Ishikawa (cell line): ENCODE measurements around the gene DOK6.

Experiments
- CEBPB ChIP-seq: IDR thresholded peaks from 2 replicates; pipeline ENCODE4 v1.6.1; 2012
- CREB1 ChIP-seq: IDR thresholded peaks from 2 replicates; pipeline ENCODE4 v1.6.1; 2012; ENCODE audit warnings: low read depth
- EGR1 ChIP-seq: IDR thresholded peaks from 2 replicates; pipeline ENCODE4 v1.6.1; 2012
- EP300 ChIP-seq: IDR thresholded peaks from 2 replicates; pipeline ENCODE4 v1.6.1; 2012; ENCODE audit warnings: borderline replicate concordance
- FOXM1 ChIP-seq: IDR thresholded peaks from 2 replicates; pipeline ENCODE4 v1.6.1; 2012; ENCODE audit warnings: low read depth, borderline replicate concordance
- NFIC ChIP-seq: IDR thresholded peaks from 2 replicates; pipeline ENCODE4 v1.6.1; 2012
- RAD21 ChIP-seq: IDR thresholded peaks from 2 replicates; pipeline ENCODE4 v1.6.1; 2012; ENCODE audit warnings: low read depth
- REST ChIP-seq: IDR thresholded peaks from 2 replicates; pipeline ENCODE4 v1.6.1; 2012; ENCODE audit warnings: low read depth, mild to moderate bottlenecking
- TAF1 ChIP-seq: IDR thresholded peaks from 2 replicates; pipeline ENCODE4 v1.6.1; 2012; ENCODE audit warnings: low read depth, mild to moderate bottlenecking
- TCF12 ChIP-seq: IDR thresholded peaks from 2 replicates; pipeline ENCODE4 v1.6.1; 2012; ENCODE audit warnings: low read depth
- TEAD4 ChIP-seq: IDR thresholded peaks from 2 replicates; pipeline ENCODE4 v1.6.1; 2012
- USF1 ChIP-seq: IDR thresholded peaks from 2 replicates; pipeline ENCODE4 v1.6.1; 2012
- YY1 ChIP-seq: IDR thresholded peaks from 2 replicates; pipeline ENCODE4 v1.6.1; 2012; ENCODE audit warnings: low read depth
- ZBTB7A ChIP-seq: IDR thresholded peaks from 2 replicates; pipeline ENCODE4 v1.6.1; 2012; ENCODE audit warnings: low read depth
- TF ChIP-seq, protein P1 (sequence below): IDR thresholded peaks from 2 replicates; pipeline ENCODE4 v1.6.1; 2012

The DOK6 gene

DNA sequence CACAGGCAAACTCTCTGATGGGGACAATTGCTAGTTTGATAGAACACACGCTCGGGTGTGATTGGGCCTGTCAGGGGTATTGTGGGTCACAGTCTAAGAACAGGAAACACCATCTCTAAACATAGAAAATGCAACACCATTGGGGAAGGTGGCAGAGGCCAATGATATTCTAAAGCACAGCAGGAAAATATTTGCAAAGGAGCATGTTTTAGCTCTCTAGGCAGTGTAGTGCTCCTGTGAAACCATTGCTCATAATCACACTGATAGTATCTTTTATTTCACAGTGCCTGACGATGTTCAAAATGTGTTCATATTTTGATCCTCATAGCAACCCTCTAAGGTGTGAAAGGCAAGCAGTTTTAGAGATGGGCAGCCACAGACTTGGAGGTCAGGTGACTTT is 322.7 kb downstream of the DOK6 start:
- no peak for TF ChIP-seq NFIC
- no peak for TF ChIP-seq EP300
- no peak for TF ChIP-seq RAD21
- TF ChIP-seq USF1: no peak
- no peak for TF ChIP-seq CEBPB
- TF ChIP-seq, protein P1, sequence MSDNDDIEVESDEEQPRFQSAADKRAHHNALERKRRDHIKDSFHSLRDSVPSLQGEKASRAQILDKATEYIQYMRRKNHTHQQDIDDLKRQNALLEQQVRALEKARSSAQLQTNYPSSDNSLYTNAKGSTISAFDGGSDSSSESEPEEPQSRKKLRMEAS: no peak

GRCh38 chr18:69725009-69725408 is 324.3 kb downstream of the DOK6 start:
- TF ChIP-seq USF1: no peak
- TF ChIP-seq RAD21: no peak
- no peak for TF ChIP-seq EGR1
- TF ChIP-seq ZBTB7A: no peak

DNA sequence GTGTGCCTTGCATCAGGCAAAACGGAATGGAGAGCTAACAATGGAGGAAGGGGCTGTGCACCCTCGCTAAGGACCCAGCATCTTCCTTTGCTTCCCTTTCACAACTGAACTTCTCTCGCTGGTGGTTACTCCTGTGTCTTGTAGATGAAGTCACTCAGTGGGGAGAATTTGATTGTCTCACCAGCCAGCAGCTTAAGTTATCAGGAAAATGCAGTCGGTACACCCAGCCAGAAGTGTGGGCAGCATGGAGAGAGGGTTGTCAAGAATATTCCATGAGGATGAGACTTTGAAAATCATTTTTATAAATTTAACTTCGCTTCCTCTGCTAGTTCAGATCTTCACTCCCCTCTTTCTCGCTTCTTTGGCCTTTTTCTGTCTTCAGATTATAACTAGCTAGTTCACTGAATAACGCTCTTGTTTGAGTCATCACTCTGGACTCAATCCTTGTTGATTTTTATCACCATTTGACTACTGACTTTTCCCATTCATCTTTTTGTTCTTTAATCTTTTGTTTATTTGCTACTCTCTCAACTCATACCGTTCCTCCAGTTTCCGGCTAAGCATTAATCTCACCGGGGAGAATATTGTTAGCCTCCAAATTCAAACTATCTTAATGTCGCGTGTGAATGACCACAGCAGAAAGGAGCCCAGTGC is 325.3 kb downstream of the DOK6 start:
- TF ChIP-seq YY1: no peak
- TF ChIP-seq EGR1: no peak
- TF ChIP-seq, protein P1: no peak
- TF ChIP-seq USF1: no peak
- TF ChIP-seq TEAD4: no peak
- TF ChIP-seq CREB1: no peak
- no peak for TF ChIP-seq REST
- no peak for TF ChIP-seq TAF1
- TF ChIP-seq CEBPB: no peak
- TF ChIP-seq ZBTB7A: no peak
- no peak for TF ChIP-seq FOXM1
- TF ChIP-seq RAD21: no peak
- TF ChIP-seq NFIC: no peak
- TF ChIP-seq EP300: no peak
- TF ChIP-seq TCF12: no peak

GRCh38 chr18:69727912-69728572 is 327.4 kb downstream of the DOK6 start:
- TF ChIP-seq CEBPB (no peak), USF1 (no peak), TCF12 (no peak), TEAD4 (no peak), TAF1 (no peak), CREB1 (no peak), REST (no peak), EGR1 (no peak), NFIC (no peak)
- TF ChIP-seq, protein P1: no peak

DNA sequence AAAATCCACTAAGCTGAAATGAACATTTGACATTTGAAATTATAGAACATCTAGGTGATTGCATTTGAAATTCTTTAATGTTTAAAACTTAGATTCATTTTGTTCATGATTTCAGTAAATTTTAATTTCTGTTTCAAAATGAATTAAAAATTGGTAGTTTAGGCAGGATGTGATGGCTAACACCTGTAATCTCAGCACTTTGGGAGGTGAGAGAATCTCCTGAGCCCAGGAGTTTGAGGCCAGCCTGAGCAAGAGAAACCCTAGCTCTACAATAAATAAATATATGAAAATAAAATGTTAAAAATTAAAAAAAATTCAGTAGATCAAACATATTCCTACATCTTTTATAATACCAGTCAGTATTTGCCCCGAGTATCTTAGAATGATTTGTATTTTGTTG is 330.0 kb downstream of the DOK6 start:
- TF ChIP-seq CREB1 (no peak), FOXM1 (no peak), TCF12 (no peak), TAF1 (no peak), REST (no peak), ZBTB7A (no peak), YY1 (no peak), EGR1 (no peak), CEBPB (no peak), NFIC (no peak), USF1 (no peak), RAD21 (no peak), EP300 (no peak)
- TF ChIP-seq, protein P1: no peak
